Activated CD4-positive, alpha-beta memory T cell treated with anti-CD3 and anti-CD28 coated beads for 36 hours (primary cell): ENCODE data around the gene DEXI. TPM values are rescaled to one million over a fixed set of nuclear protein-coding genes. Genes with fewer than 3 reads are reported as not detected.
"Not testable (repeated sequence)": the region's sequence is repeated elsewhere in the genome, so short reads cannot be mapped to it uniquely, and the experiment has no call there.

ENCODE experiments used
- CTCF ChIA-PET: fragments of 350-600 bp; sonication (Branson Sonifier 250); formaldehyde crosslinking; loops from one replicate; lab custom pipeline; 2021; ENCODE audit warnings: antibody characterized with exemption, inconsistent platforms; lab: Charles Lee
- POLR2A ChIA-PET: fragments of 350-600 bp; sonication (Branson Sonifier 250); formaldehyde crosslinking; loops from one replicate; lab custom pipeline; 2021; ENCODE audit warnings: antibody characterized with exemption; lab: Charles Lee
- DNase-seq: peaks from one replicate; pipeline ENCODE4 v3.0.0-alpha.2; 2020
- H3K27ac Mint-ChIP-seq: one replicate; pipeline ENCODE4 v1.8.0; 2021; ENCODE audit warnings: mixed read lengths
- H3K27me3 Mint-ChIP-seq: one replicate; pipeline ENCODE4 v1.8.0; 2021; ENCODE audit warnings: mixed read lengths
- H3K36me3 Mint-ChIP-seq: one replicate; pipeline ENCODE4 v1.8.0; 2021; ENCODE audit warnings: mixed read lengths
- H3K4me1 Mint-ChIP-seq: one replicate; pipeline ENCODE4 v1.8.0; 2021; ENCODE audit warnings: low read depth, mixed read lengths
- H3K4me3 Mint-ChIP-seq: one replicate; pipeline ENCODE4 v1.8.0; 2021; ENCODE audit warnings: mild to moderate bottlenecking, mixed read lengths
- H3K9me3 Mint-ChIP-seq: one replicate; pipeline ENCODE4 v1.8.0; 2021; ENCODE audit warnings: mixed read lengths
- intact Hi-C: fragments of 100-400 bp; cut with micrococcal nuclease; formaldehyde crosslinking; loops from one replicate; pipeline ENCODE4 v1.15.1; 2023
- total RNA-seq, 2 experiments: library from RNA; stranded (reverse); gene quantifications; one replicate each; pipeline ENCODE4 v1.2.3, GENCODE V29; 2021

Gene DEXI
- total RNA-seq, 2 experiments from 2014 or later = 35.1 to 38.2 TPM

DNA sequence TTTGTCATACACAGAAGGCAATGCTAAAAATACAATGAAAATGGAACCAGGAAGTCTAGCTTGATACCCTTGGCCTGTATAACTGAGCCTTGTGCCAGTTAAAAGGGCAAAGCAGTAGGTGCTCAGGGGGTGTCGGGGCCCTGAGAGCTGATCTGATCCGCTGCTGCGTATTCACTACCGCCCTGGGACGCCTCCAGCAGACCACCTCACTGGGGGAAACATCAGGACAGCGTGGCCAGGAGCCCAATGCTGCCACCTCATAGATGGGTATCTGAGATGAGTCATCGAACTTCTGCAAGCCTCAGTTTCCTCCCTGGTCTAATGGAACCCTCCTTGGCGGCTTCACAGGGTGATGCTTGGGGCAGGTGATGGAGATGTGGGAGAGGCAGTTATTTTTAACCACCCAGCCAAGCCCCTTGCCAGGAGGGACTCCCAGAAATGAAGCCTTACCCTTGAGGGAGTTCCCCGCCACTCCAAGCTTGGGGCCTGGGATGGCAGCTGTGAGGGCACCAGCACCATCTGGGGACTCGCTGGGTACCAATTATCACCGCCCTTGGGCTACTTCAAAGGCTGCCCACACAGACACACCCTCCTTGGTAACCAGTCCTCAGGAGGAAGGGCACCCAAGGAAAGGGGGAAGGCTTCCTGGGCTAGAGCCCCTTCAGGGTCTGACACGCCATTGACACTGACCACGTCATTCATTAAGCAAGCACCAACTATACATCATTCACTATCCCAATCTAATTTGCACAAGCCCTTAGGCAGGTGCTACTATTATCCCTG is 7.8 kb downstream of the DEXI start:
- Mint-ChIP-seq H3K4me1 (peaks cover 56% of the 10 kb centered on the region), H3K36me3 (peaks cover 15% of the 10 kb centered on the region), H3K9me3 (no peaks in the 10 kb centered on the region), H3K27ac (no peak overlapping the region), H3K4me3 (no peak overlapping the region), H3K27me3 (no peaks in the 10 kb centered on the region)
- intact Hi-C loops = no loop called here
- DNase-seq = no peak
- POLR2A ChIA-PET = no interaction called here
- CTCF ChIA-PET = interaction anchor here (1.3 kb wide), 1 partner anchor 16 kb away, joined by 5 read pairs; no protein-coding TSS in a partner anchor

DNA sequence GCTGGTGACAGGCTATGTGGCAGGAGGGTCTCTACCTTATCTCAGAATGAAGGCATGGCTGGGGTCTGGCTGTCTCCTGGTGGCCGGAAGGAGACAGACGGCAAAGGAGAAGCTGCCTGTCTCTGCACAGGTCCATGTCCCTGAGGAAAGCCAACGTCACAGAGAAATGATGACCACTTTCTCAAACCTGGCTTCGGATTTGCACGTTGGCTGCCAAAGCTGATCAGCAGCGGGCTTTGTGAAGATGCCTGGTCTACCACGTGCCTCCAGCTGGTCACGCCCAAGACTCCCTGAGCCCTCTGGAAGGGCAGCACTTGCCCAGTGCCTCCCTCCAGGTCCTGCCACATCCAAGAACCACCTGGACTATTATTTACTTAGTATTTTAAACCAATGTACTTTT is 8.4 kb downstream of the DEXI start:
- H3K27ac Mint-ChIP-seq = no peak overlapping the region
- H3K36me3 Mint-ChIP-seq = peaks cover 12% of the 10 kb centered on the region
- peaks cover 49% of the 10 kb centered on the region for H3K4me1 Mint-ChIP-seq
- CTCF ChIA-PET = interaction anchor here (1.3 kb wide), 1 partner anchor 15 kb away, joined by 5 read pairs; no protein-coding TSS in a partner anchor
- POLR2A ChIA-PET = no interaction called here
- H3K4me3 Mint-ChIP-seq = no peak overlapping the region
- H3K27me3 Mint-ChIP-seq = no peaks in the 10 kb centered on the region
- intact Hi-C loops = no loop called here
- no peak for DNase-seq
- no peaks in the 10 kb centered on the region for H3K9me3 Mint-ChIP-seq

DNA sequence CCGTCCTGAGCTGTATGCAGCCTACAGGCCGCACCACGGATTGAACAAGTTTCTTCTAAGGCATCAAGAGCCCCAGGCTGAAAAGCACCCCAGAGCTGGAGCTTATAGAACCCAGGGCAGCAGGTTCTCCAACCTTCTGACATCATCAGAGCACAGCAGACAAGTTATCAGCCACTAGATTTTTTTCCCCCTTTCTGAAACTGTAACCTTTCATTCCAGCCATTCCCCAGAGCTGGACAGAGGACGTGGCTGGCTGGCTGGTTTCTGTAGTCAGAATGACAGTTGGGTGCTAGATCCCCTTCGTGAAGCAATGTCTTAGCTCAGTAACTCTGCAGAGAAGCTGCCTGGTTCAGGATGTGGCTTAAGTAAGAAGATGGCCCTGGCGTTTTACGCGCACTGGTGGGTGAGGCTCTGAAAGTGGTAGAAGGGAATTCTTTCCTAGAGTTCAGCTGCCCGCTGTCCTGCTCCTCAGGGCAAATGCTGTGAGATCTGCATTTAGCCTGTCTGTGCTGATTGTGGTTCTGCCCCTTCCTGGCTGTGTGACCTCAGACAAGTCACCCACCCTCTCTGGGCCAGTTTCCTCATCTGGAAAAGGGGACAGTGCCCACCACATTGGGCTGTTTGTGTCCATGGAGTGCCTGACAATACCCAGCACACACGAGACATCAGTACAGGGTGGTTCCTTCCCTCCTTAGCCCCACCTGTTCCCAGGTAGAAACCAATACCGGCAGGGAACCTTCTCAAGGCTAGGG is 9.1 kb downstream of the DEXI start:
- H3K9me3 Mint-ChIP-seq = no peaks in the 10 kb centered on the region
- H3K4me1 Mint-ChIP-seq = peaks cover 42% of the 10 kb centered on the region
- H3K27me3 Mint-ChIP-seq = no peaks in the 10 kb centered on the region
- no peak overlapping the region for H3K27ac Mint-ChIP-seq
- H3K4me3 Mint-ChIP-seq = no peak overlapping the region
- ChIA-PET CTCF (interaction anchor here (0.5 to 2.4 kb wide), 2 partner anchors 14 to 238 kb away, joined by 3 to 6 read pairs; no protein-coding TSS in a partner anchor), POLR2A (no interaction called here)
- intact Hi-C loops = no loop called here
- H3K36me3 Mint-ChIP-seq = peaks cover 16% of the 10 kb centered on the region
- DNase-seq = no peak

DNA sequence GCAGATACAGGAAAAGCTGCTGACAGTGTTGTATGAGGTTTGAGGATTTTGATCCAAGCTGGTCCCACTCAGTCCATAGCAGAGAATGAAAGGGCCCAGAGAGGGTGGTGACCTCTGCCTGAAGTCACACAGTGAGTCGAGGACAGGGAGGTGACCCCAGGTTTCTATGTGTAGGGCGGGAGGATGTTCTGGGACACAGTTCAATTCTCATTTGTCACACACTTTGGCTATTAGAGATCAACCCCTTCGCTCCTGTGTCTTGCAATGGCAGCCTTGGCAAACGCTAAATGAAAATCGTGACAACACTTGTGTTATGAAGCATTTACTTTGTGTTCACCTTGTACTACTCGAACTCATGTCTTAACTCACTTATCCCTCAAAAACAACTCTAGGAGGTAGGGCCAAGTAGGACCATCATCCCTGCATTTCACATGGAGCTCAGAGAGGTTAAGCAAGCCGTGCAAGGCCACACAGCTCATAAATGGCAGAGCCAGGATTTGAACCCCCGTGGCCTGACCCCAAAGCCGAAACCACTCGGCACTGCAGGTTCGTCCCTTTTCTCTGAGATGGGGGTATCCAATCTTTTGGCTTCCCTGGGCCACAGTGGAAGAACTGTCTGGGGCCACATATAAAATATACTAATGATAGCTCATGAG is 10.2 kb downstream of the DEXI start:
- ChIA-PET CTCF (interaction anchor here (0.5 to 2.4 kb wide), 2 partner anchors 13 to 237 kb away, joined by 3 to 6 read pairs; no protein-coding TSS in a partner anchor), POLR2A (no interaction called here)
- Mint-ChIP-seq H3K9me3 (no peaks in the 10 kb centered on the region), H3K36me3 (peaks cover 23% of the 10 kb centered on the region), H3K27ac (no peak overlapping the region), H3K27me3 (no peaks in the 10 kb centered on the region), H3K4me1 (peaks cover 32% of the 10 kb centered on the region), H3K4me3 (no peak overlapping the region)
- DNase-seq = no peak
- intact Hi-C loops = no loop called here

GRCh38 chr16:10931134-10931533 is 11.1 kb downstream of the DEXI start:
- CTCF ChIA-PET = interaction anchor here (2.4 kb wide), 1 partner anchor 12 kb away, joined by 6 read pairs; no protein-coding TSS in a partner anchor
- no peak overlapping the region for H3K4me3 Mint-ChIP-seq
- intact Hi-C loops = no loop called here
- peaks cover 25% of the 10 kb centered on the region for H3K36me3 Mint-ChIP-seq
- H3K4me1 Mint-ChIP-seq = peaks cover 22% of the 10 kb centered on the region
- H3K27ac Mint-ChIP-seq = no peak overlapping the region
- H3K9me3 Mint-ChIP-seq = no peaks in the 10 kb centered on the region
- no peak for DNase-seq
- H3K27me3 Mint-ChIP-seq = no peaks in the 10 kb centered on the region
- POLR2A ChIA-PET = no interaction called here

DNA sequence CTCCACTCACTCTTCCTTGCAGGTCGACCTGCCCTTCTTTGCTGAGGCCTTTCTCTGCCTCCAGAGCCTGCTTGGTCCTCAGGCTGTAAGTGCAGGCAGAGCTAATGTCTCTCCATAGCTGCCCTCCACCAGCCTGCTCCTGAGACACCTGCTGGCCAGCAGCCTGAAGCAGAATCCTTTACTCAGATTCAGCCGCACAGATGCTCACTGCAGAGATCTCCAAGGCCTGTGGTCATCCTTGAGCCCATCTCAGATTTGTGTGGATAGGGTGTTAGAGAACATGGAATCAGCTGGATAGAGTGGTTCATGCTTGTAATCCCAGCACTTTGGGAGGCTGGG is 11.5 kb downstream of the DEXI start:
- Mint-ChIP-seq H3K9me3 (no peaks in the 10 kb centered on the region), H3K4me1 (peaks cover 18% of the 10 kb centered on the region), H3K4me3 (no peak overlapping the region), H3K36me3 (peaks cover 28% of the 10 kb centered on the region), H3K27me3 (no peaks in the 10 kb centered on the region), H3K27ac (no peak overlapping the region)
- ChIA-PET CTCF (interaction anchor here (2.4 kb wide), 1 partner anchor 12 kb away, joined by 6 read pairs; no protein-coding TSS in a partner anchor), POLR2A (no interaction called here)
- no peak for DNase-seq
- intact Hi-C loops = no loop called here

DNA sequence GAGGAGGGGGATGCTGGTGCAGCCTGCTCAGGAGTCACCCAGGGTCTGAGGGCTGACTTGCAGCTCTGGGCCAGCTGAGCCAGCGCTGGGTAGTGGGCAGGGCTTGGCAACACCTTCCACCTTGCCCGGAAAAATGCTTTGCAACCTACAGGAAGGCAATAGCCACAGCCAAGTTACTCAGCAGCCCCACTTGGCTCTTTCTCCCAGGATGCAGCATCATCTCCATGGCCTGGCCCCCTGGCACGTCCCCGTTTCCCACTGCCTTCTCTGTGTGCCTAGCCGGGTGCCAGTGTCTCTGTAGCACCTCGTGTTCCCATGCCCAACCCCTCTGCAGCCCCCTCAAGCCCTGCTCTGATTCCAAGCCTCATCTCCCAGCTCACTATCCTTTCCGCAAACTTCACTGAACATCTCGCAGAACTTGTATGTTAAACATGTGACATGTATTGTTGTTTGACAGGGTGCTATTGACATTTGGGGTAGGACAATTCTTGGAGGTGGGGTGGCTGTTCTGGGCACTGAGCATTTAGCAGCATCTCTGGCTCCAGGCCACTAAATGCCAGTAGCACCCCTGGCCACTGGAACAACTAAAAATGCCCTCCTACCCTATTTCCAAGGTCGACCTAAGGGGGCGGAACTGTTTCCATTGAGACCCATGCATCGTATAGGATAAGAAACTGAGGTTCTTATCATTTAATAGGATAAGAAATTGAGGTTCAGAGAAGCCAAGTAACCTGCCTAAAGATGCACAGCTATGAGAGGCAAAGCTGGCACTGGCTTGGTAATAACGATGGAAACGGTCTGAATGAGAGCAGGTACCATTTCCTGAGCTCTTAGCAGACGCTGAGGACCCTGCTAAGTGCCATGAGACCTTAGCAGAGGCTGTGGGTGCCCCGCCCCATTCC is 12.2 kb downstream of the DEXI start:
- no peaks in the 10 kb centered on the region for H3K9me3 Mint-ChIP-seq
- intact Hi-C loops = no loop called here
- no peak overlapping the region for H3K4me3 Mint-ChIP-seq
- H3K27me3 Mint-ChIP-seq = no peaks in the 10 kb centered on the region
- ChIA-PET POLR2A (no interaction called here), CTCF (interaction anchor here (0.5 kb wide), 1 partner anchor 1484 kb away, joined by 3 read pairs; no protein-coding TSS in a partner anchor)
- H3K4me1 Mint-ChIP-seq = peaks cover 14% of the 10 kb centered on the region
- peaks cover 31% of the 10 kb centered on the region for H3K36me3 Mint-ChIP-seq
- no peak for DNase-seq
- H3K27ac Mint-ChIP-seq = no peak overlapping the region

DNA sequence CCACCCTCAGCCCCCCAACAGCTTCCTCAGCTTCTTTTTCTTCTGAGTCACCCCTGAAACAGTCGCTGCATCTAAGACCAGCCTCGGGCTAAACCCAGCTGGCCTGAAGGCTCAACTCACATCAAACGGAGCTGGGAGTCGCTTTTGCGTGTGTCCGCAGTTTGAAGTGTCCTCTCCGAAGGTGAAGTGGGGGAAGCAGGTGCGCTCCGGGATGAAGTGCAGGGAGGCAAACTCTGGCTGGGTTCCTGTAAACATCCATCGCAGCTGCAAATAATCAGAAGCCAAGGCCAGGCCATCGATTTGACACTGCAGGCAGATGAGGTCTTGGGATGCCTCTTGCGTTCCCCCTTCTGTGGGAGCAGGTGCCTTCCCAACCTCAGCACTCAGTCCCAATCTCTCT is 13.2 kb downstream of the DEXI start:
- H3K9me3 Mint-ChIP-seq, H3K4me1 Mint-ChIP-seq, POLR2A ChIA-PET, H3K27me3 Mint-ChIP-seq, CTCF ChIA-PET, H3K4me3 Mint-ChIP-seq, H3K27ac Mint-ChIP-seq, DNase-seq, intact Hi-C loops: not testable (repeated sequence)
- peaks cover 31% of the 10 kb centered on the region for H3K36me3 Mint-ChIP-seq

DNA sequence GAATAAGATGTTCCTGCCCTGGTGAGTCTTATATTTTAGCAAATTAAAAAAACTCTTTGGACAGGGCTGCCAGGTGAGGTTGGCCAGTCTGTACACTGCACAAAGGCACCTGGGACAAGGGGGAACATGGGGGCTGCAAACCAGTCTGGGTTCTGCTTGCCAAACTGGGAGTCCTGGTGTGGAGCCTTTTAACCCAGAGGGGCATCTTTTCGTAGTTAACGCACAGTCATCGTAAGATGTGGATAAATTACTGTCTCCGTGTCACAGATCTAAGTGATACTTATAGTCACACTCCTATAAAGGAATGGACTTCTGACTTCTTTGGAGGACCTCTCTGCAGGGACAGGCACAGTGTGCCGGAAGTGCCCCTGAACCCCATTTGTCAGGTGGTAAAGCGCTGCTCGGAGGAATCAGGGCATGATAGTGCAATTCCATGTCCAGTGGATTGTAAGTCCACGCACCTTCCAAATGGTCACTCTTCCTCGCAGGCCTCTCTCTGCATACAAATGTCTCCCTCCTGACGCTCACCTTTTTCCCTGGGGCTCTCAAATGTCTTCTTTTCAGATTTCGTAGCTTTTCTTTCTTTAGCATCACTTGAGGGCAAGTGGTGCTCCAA is 14.7 kb downstream of the DEXI start:
- no peaks in the 10 kb centered on the region for H3K9me3 Mint-ChIP-seq
- DNase-seq = no peak
- no peak overlapping the region for H3K4me3 Mint-ChIP-seq
- H3K4me1 Mint-ChIP-seq = no peaks in the 10 kb centered on the region
- CTCF ChIA-PET = interaction anchor here (1.1 kb wide), 1 partner anchor 406 kb away, joined by 3 read pairs; no protein-coding TSS in a partner anchor
- no peak overlapping the region for H3K27ac Mint-ChIP-seq
- no peaks in the 10 kb centered on the region for H3K27me3 Mint-ChIP-seq
- POLR2A ChIA-PET = no interaction called here
- H3K36me3 Mint-ChIP-seq = peaks cover 31% of the 10 kb centered on the region
- intact Hi-C loops = no loop called here

- intact Hi-C loops = no loop called here
- H3K27me3 Mint-ChIP-seq = no peaks in the 10 kb centered on the region
- ChIA-PET POLR2A (no interaction called here), CTCF (interaction anchor here (0.9 to 1.1 kb wide), 2 partner anchors 8 to 406 kb away, joined by 3 to 6 read pairs; no protein-coding TSS in a partner anchor)
- H3K36me3 Mint-ChIP-seq = peaks cover 31% of the 10 kb centered on the region
- no peaks in the 10 kb centered on the region for H3K9me3 Mint-ChIP-seq
- no peak overlapping the region for H3K27ac Mint-ChIP-seq
- no peak overlapping the region for H3K4me3 Mint-ChIP-seq
- DNase-seq = no peak
- no peaks in the 10 kb centered on the region for H3K4me1 Mint-ChIP-seq
These were observed 15.4 kb downstream of the DEXI start for GRCh38 chr16:10926867-10927266.

GRCh38 chr16:10926094-10926493 is 16.2 kb downstream of the DEXI start:
- POLR2A ChIA-PET = no interaction called here
- Mint-ChIP-seq H3K36me3 (peaks cover 29% of the 10 kb centered on the region), H3K27ac (no peak overlapping the region), H3K4me3 (no peak overlapping the region), H3K9me3 (no peaks in the 10 kb centered on the region), H3K27me3 (no peaks in the 10 kb centered on the region), H3K4me1 (no peaks in the 10 kb centered on the region)
- intact Hi-C loops = no loop called here
- CTCF ChIA-PET = interaction anchor here (0.9 kb wide), 1 partner anchor 7 kb away, joined by 6 read pairs; no protein-coding TSS in a partner anchor
- DNase-seq = no peak
